Kidney (tissue), 22 donors: Measurements from ENCODE around the gene MTPN. TPM values are rescaled to one million over a fixed set of nuclear protein-coding genes. Genes with fewer than 3 reads are reported as not detected.

Experiments
- DNase-seq, 5 donors: peaks; one replicate each; pipeline ENCODE4 v3.0.0-alpha.2; 2013 to 2020
- FAIRE-seq: peaks from 2 replicates; lab custom pipeline; 2012; peaks lifted over from hg19 to GRCh38; lab: Jason Lieb, UNC
- H3K27ac ChIP-seq, 2 donors: one replicate each; pipeline ENCODE4 v1.7.0; 2013; ENCODE audit warnings: low read depth in 2 of 2, low read length in 2 of 2, inconsistent platforms in 1 of 2
- H3K27me3 ChIP-seq: one replicate; pipeline ENCODE4 v1.7.1; 2013; ENCODE audit warnings: low read length, inconsistent platforms; ENCODE audit not compliant: control insufficient read depth, insufficient read depth
- H3K36me3 ChIP-seq, 3 donors: one replicate each; pipeline versions ENCODE4 v1.7.0 to v1.7.1; 2013; ENCODE audit warnings: low read length in 3 of 3, control low read depth in 1 of 3, inconsistent platforms in 1 of 3; ENCODE audit not compliant: insufficient read depth in 3 of 3, control insufficient read depth in 2 of 3
- H3K4me1 ChIP-seq, 3 donors: one replicate each; pipeline versions ENCODE4 v1.7.0 to v1.7.1; 2013; ENCODE audit warnings: low read length in 3 of 3, inconsistent platforms in 1 of 3, low read depth in 1 of 3; ENCODE audit not compliant: control insufficient read depth in 2 of 3, insufficient read depth in 2 of 3
- H3K4me3 ChIP-seq, 3 donors: one replicate each; pipeline versions ENCODE4 v1.7.0 to v1.8.1; 2013; ENCODE audit warnings: low read length in 3 of 3, control low read depth in 1 of 3, inconsistent platforms in 1 of 3
- H3K9ac ChIP-seq, 3 donors: one replicate each; pipeline versions ENCODE4 v1.7.0 to v1.7.1; 2013; ENCODE audit warnings: low read length in 3 of 3, control low read depth in 1 of 3, inconsistent platforms in 1 of 3
- H3K9me3 ChIP-seq, 3 donors: one replicate each; pipeline versions ENCODE4 v1.7.0 to v1.7.1; 2013; ENCODE audit warnings: low read length in 3 of 3, control low read depth in 1 of 3, inconsistent platforms in 1 of 3; ENCODE audit not compliant: control insufficient read depth in 2 of 3, insufficient read depth in 1 of 3
- intact Hi-C: fragments of 100-400 bp; cut with DNase I; formaldehyde crosslinking; loops from one replicate; pipeline ENCODE4 v1.11.1; 2022
- long read RNA-seq, 10 donors: library from polyadenylated mRNA in 1 of 10; unstranded in 1 of 10; transcript quantifications; one replicate each; pipeline ENCODE4 v2.0.0 and lab custom pipeline, GENCODE V29; 2021 to 2026
- polyA plus RNA-seq: library from polyadenylated mRNA; stranded (reverse); fragments of 350-450 nt; fragmentation: Illumina TruSeq; extraction: RNeasy Lipid Tissue Mini Kit (QIAGEN cat#74804); gene quantifications from one replicate; pipeline ENCODE4 v1.2.3, GENCODE V29; 2014; ENCODE audit warnings: low read depth, low replicate concordance; ENCODE audit not compliant: insufficient read depth
- total RNA-seq: library from RNA; stranded (reverse); fragmentation: NEBNext Ultra II Directional; extraction: Animal tissue kit (Norgen Biotek cat#: 25700); gene quantifications from one replicate; pipeline ENCODE4 v1.2.1, GENCODE V29; 2021
- TF ChIP-seq, protein P1 (sequence below): IDR thresholded peaks from 3 replicates; pipeline ENCODE4 v1.5.1; 2012; ENCODE audit warnings: mild to moderate bottlenecking, moderate library complexity, borderline replicate concordance; ENCODE audit not compliant: insufficient read depth; ENCODE audit errors: extremely low read depth
- donor health status: control.
- donor health status: control.
- donor health status: control.
- donor health status: control.
- donor health status: control.
- donor health status: DM: yes; HTN: yes; CAD: no.
- donor health status: Normal renal cell carcinoma (clear cell type).

Gene MTPN, protein sequence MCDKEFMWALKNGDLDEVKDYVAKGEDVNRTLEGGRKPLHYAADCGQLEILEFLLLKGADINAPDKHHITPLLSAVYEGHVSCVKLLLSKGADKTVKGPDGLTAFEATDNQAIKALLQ
- total RNA-seq (101 TPM), polyA plus RNA-seq (43.1 TPM)
- long read RNA-seq, donor 1, transcript MTPN-201 (4 exons, 3,738 nt), result major isoform, 27 of 27 reads
- long read RNA-seq, donor 1, partial matches to known transcripts, result 0 of 27 reads
- long read RNA-seq, donor 1, other reads (novel, unspliced or antisense), result 0 of 27 reads
- long read RNA-seq, donor 2, transcript MTPN-201 (4 exons, 3,738 nt), result major isoform, 36 of 41 reads
- long read RNA-seq, donor 2, partial matches to known transcripts, result 5 of 41 reads
- long read RNA-seq, donor 2, other reads (novel, unspliced or antisense), result 0 of 41 reads
- long read RNA-seq, donor 3, transcript MTPN-201 (4 exons, 3,738 nt), result major isoform, 42 of 42 reads
- long read RNA-seq, donor 3, partial matches to known transcripts, result 0 of 42 reads
- long read RNA-seq, donor 3, other reads (novel, unspliced or antisense), result 0 of 42 reads
- long read RNA-seq, donor 4, transcript MTPN-201 (4 exons, 3,738 nt), result major isoform, 33 of 33 reads
- long read RNA-seq, donor 4, partial matches to known transcripts, result 0 of 33 reads
- long read RNA-seq, donor 4, other reads (novel, unspliced or antisense), result 0 of 33 reads
- long read RNA-seq, donor 5, partial matches to known transcripts, result 0 of 2 reads
- long read RNA-seq, donor 5, other reads (novel, unspliced or antisense), result 0 of 2 reads
- long read RNA-seq, donor 6, transcript MTPN-201 (4 exons, 3,738 nt), result major isoform, 24 of 24 reads
- long read RNA-seq, donor 6, partial matches to known transcripts, result 0 of 24 reads
- long read RNA-seq, donor 6, other reads (novel, unspliced or antisense), result 0 of 24 reads
- long read RNA-seq, donor 7, transcript MTPN-201 (4 exons, 3,738 nt), result major isoform, 29 of 38 reads
- long read RNA-seq, donor 7, partial matches to known transcripts, result 0 of 38 reads
- long read RNA-seq, donor 7, other reads (novel, unspliced or antisense), result 9 of 38 reads
- long read RNA-seq, donor 8, transcript MTPN-201 (4 exons, 3,738 nt), result major isoform, 29 of 36 reads
- long read RNA-seq, donor 8, partial matches to known transcripts, result 7 of 36 reads
- long read RNA-seq, donor 8, other reads (novel, unspliced or antisense), result 0 of 36 reads
- long read RNA-seq, donor 9, transcript MTPN-201 (4 exons, 3,738 nt), result major isoform, 15 of 20 reads
- long read RNA-seq, donor 9, partial matches to known transcripts, result 5 of 20 reads
- long read RNA-seq, donor 9, other reads (novel, unspliced or antisense), result 0 of 20 reads
- long read RNA-seq, donor 10, transcript MTPN-201 (4 exons, 3,738 nt), result major isoform, 36 of 37 reads
- long read RNA-seq, donor 10, partial matches to known transcripts, result 0 of 37 reads
- long read RNA-seq, donor 10, other reads (novel, unspliced or antisense), result 0 of 37 reads

DNA sequence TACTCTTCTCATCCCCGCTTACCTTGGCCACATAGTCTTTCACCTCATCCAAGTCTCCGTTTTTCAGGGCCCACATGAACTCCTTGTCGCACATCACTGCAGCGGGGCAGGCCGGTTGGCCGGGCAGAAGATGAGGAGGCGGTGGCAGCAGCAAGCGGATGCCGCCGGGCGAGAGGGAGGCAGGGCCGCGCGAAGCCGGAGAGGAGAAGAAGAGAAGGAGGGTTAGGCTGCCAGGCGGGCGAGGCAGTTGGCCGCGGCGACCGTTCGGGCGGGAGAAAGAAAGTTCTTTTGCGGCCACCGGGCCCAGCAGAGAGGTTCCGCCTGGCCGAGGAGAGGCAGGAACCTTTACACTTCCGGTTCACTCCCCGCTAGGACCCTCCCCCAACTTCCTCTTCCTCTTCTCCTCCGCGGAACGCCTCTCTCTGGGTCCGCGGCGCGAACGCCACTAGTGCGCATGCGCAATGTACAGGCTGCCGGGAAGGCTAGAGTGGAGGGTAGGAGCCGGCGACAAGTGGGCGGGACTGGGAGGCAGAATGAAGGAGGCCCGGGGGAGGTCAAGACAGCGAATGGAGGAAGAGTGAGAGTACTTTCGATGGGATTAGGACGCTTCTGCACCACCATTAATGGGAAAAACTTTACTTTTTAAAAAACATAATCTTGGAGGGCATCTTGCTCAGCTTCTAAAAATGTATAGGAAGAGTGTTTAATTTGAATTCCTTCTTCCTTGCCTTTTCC lies at the start of gene MTPN:
TSS of gene MTPN (minus strand) at position 353 of the 735 bp plus-strand sequence. CDS start at position 94, 259 bp downstream.
- Histone ChIP-seq H3K9ac (peak within 1 kb of the TSS; percentile 75 to 92 (median 78)), H3K4me1 (peaks cover 0 to 9% (median 7%) of the 10 kb centered on the region in 3 donors), H3K4me3 (peak within 1 kb of the TSS; percentile 89 to 97 (median 96)), H3K27ac (peak within 1 kb of the TSS; percentile 35 to 81), H3K36me3 (no peaks in the 10 kb centered on the region), H3K9me3 (no peaks in the 10 kb centered on the region), H3K27me3 (no peaks in the 10 kb centered on the region)
- peak; percentile 63 for FAIRE-seq
- TF ChIP-seq, protein P1, sequence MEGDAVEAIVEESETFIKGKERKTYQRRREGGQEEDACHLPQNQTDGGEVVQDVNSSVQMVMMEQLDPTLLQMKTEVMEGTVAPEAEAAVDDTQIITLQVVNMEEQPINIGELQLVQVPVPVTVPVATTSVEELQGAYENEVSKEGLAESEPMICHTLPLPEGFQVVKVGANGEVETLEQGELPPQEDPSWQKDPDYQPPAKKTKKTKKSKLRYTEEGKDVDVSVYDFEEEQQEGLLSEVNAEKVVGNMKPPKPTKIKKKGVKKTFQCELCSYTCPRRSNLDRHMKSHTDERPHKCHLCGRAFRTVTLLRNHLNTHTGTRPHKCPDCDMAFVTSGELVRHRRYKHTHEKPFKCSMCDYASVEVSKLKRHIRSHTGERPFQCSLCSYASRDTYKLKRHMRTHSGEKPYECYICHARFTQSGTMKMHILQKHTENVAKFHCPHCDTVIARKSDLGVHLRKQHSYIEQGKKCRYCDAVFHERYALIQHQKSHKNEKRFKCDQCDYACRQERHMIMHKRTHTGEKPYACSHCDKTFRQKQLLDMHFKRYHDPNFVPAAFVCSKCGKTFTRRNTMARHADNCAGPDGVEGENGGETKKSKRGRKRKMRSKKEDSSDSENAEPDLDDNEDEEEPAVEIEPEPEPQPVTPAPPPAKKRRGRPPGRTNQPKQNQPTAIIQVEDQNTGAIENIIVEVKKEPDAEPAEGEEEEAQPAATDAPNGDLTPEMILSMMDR, result no peak
- intact Hi-C loops, result no loop called here
- DNase-seq, result peak; percentile 97 to 99 (median 98)

DNA sequence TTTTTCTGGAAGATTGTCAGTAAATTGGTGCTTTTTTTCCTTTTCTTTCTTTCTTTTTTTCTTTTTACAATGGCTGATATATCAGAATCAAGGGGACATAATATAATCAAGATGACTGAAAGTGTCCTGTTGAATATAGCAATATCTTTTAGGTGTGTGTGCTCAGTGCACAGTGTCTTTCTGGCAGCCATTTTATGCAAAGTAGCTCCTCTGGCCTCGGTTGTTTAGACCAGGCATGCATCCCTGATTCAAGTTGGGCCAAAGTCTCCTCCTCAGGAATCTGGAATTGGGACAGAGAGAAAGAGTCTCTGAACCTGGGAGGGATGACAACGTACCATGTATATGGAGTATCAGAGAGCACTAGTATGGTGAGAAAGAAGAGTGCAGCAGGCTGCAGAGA lies 49.0 kb upstream of the MTPN start:
- no peaks in the 10 kb centered on the region for H3K9me3 ChIP-seq
- no peak overlapping the region for H3K4me3 ChIP-seq
- H3K27me3 ChIP-seq, result no peaks in the 10 kb centered on the region
- H3K9ac ChIP-seq, result no peak overlapping the region
- no peak for DNase-seq
- TF ChIP-seq, protein P1, result no peak
- H3K4me1 ChIP-seq, result no peaks in the 10 kb centered on the region
- no peak for FAIRE-seq
- intact Hi-C loops, result no loop called here
- H3K27ac ChIP-seq, result no peak overlapping the region
- no peaks in the 10 kb centered on the region for H3K36me3 ChIP-seq
